Right ventricle myocardium superior (tissue), 1 donor: ENCODE measurements around the gene MAP3K20. TPM values are rescaled to one million over a fixed set of nuclear protein-coding genes. Genes with fewer than 3 reads are reported as not detected.
"Not testable (repeated sequence)": the region's sequence is repeated elsewhere in the genome, so short reads cannot be mapped to it uniquely, and the experiment has no call there.

Experiments used
- ATAC-seq: fragments of 200-7000 bp; cut with Tn5 transposase; one replicate; pipeline ENCODE4 v1.9.1; 2020; ENCODE audit warnings: mild to moderate bottlenecking; ENCODE audit not compliant: poor library complexity
- DNase-seq: peaks from one replicate; pipeline ENCODE4 v3.0.0-alpha.2; 2020
- intact Hi-C: fragments of 100-400 bp; cut with DNase I; formaldehyde crosslinking; loops from one replicate; pipeline ENCODE4 v1.11.2; 2022
- total RNA-seq: library from RNA; stranded (reverse); fragmentation: NEBNext Ultra II Directional; extraction: Animal tissue kit (Norgen Biotek cat#: 25700); gene quantifications from one replicate; pipeline ENCODE4 v1.2.1, GENCODE V29; 2021
- donor health status: DM: no; HTN: yes; CAD: no; lungs with severe emphysema.

Gene MAP3K20
- total RNA-seq, 1 donor from 2014 or later = 402 TPM

DNA sequence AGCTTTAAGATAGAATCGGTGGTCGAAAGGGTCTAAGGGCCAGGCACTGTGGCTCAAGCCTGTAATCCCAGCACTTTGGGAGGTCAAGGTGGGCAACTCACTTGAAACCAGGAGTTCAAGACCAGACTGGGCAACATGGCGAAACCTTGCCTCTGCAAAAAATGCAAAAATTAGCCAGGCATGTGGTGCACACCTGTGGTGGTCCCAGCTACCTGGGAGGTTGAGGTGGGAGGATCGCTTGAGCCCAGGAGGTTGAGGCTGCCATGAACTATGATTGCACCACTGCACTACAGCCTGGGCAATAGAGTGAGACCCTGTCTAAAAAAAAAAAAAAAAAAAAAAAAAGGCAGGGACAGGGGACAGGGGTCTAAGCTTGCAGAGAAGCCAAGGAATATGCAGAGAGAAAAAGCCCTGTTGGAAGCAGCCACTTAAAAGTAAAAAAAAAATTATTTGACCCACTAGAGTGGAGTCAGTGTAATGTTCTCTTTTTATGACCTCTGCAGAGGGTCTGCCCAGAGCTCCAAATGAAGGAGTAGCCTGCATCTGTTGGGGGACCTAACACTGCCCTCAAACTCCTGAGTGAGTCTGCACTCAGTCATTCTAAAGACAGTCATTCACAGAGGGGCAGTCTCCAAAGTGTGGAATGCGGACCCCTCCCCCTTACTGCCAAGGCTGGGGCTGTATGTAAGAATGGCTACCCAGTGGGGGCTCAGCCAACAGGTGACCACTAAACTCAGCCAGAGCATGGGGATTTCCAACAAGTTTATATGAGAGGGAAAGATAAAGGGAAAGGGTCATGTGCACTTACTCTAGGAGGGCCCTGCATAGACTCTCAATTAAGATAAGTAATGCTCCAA, 160.5 kb downstream of the MAP3K20 start:
- intact Hi-C loops = no loop called here
- ATAC-seq = no peak

GRCh38 chr2:173238385-173238784, 162.7 kb downstream of the MAP3K20 start:
- ATAC-seq = no peak
- intact Hi-C loops = no loop called here
- DNase-seq = no peak

More for the DNA sequence above, 160.5 kb downstream of the MAP3K20 start:
- no peak for DNase-seq

- no peak for ATAC-seq
- intact Hi-C loops = no loop called here
These were observed 163.2 kb downstream of the MAP3K20 start for GRCh38 chr2:173238831-173239230.

GRCh38 chr2:173239644-173240043, 164.0 kb downstream of the MAP3K20 start:
- intact Hi-C loops = no loop called here
- no peak for ATAC-seq
- DNase-seq = no peak

More at GRCh38 chr2:173238831-173239230, 163.2 kb downstream of the MAP3K20 start:
- no peak for DNase-seq

DNA sequence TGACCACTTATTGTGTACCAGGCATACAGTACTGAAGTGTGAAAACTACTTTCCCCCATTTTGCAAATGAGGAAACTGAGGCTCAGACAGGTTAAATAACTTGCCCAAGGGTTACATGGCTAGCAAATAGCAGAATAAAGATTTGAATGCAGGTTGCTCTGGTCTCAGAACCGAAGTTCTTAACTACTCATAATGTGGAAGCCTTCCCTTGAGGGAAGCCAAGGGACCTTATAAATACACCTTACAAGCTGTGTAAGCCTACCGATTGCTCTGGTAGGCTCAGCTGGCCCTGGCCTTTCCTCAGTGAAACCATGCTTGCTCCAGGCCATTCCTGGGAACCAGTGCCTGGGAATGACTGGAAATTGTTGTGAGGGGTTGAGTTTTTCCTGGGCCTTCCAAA, 164.4 kb downstream of the MAP3K20 start:
- ATAC-seq = no peak
- intact Hi-C loops = no loop called here

GRCh38 chr2:173241643-173242042, 166.0 kb downstream of the MAP3K20 start:
- DNase-seq (no peak), ATAC-seq (no peak)
- intact Hi-C loops = no loop called here

More for the DNA sequence above, 164.4 kb downstream of the MAP3K20 start:
- no peak for DNase-seq

- intact Hi-C loops = no loop called here
- DNase-seq (no peak), ATAC-seq (no peak)
These were observed 171.5 kb downstream of the MAP3K20 start for GRCh38 chr2:173247156-173247555.

DNA sequence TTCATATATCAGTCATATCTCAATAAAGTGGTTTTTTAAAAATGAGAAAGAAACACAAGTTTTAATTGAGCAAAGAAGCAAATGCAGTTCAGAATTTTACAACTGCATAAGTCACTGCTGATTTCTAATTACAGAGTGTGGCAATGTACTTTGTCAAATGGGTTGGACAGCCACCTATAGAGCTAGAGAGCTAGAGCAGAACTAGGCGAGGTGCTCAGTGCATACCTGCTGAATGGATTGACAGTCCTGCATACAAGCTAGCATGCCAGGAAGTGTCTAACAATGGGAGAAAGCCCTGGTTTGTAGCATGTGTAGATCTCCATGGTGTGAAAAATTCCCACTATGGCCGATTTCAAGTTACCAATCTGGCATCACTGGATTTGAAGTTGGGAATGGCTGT, 172.7 kb downstream of the MAP3K20 start:
- no peak for DNase-seq
- ATAC-seq = no peak
- intact Hi-C loops = no loop called here

DNA sequence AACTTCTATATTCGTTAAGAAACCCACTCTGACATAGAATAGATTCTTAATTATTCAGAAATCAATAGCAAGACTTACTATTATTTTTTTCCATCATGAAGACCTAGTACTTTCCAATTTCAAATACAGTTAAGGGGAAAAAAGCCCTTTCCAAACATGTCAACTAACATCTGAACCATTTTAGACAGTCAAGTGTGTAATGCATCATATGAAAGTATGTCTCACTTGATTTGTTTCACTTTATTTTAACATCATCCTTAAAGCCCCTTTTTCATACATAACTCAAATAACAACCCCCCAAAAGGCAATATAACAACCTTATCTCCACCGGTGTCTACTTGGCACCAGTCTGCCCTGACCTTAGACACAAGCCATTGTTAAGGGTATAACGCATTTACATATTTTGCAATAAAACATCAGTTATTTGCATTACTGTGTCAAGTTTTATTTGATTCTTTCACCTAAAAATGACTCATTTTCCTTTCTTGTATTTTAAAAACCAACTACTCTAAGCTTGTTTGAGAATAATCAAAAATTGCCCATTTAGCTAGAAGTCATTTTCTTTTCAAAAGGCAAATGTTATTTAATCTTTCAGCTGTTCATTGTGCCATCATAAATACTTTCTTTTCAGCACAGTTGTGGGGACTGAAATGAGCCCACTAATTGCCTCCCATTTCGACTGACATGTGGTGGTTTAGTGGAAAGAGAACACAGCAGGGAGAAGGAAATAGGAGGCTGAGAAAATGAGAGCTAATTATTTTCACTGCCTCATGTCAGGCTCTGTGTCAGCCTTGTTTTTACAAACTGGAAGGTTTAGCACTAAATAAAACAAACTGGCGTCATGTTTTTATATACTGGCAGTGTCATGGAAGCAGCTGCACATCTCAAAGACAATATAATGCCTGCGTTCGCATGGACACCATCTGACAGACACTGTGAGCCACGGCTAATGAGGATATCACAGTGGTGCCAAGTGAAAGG, 174.3 kb downstream of the MAP3K20 start:
- intact Hi-C loops = no loop called here
- DNase-seq (no peak), ATAC-seq (no peak)

DNA sequence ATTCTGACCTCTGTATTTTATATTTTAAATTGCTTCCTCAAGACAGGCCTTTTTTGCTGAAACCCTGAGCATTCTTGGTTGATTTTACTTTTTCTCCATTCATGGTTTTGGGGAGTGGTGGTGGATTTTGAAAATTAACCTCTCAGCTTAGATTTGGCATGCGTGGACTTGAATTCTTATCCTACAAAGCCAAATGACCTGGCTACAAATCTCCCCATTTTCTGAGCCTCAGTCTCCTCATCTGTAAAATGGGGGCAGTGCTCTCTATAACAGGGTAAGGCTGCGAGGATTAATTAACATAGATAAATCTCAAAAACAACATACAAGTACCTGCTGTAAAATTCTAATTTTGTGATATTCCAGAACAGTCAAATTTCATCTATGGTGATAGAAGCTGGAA, 175.6 kb downstream of the MAP3K20 start:
- ATAC-seq = no peak
- no peak for DNase-seq
- intact Hi-C loops = no loop called here

GRCh38 chr2:173252581-173252980, 176.9 kb downstream of the MAP3K20 start:
- ATAC-seq = no peak
- intact Hi-C loops = no loop called here
- DNase-seq = no peak

GRCh38 chr2:173254659-173255058, 179.0 kb downstream of the MAP3K20 start:
- ATAC-seq = no peak
- intact Hi-C loops = no loop called here

DNA sequence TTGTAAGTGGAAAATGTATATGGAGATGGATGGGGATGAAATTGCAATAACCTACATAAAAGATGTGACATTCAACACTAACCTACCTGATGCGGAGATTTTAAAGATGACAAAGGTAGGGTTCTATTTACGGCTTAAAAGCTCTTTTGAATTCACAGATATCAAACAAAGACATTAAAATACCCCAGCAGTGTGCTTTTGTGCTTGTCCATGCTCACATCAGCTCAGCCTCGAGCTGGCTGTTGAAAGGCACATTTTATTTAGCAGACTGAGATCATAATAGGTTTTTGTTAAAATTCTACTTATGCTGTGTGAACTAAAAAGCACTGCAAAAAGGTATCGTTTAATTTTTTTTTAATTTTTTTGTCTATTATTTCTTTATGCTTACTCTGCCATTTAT, 183.1 kb downstream of the MAP3K20 start:
- DNase-seq (no peak), ATAC-seq (no peak)
- intact Hi-C loops = no loop called here

More at GRCh38 chr2:173254659-173255058, 179.0 kb downstream of the MAP3K20 start:
- no peak for DNase-seq

DNA sequence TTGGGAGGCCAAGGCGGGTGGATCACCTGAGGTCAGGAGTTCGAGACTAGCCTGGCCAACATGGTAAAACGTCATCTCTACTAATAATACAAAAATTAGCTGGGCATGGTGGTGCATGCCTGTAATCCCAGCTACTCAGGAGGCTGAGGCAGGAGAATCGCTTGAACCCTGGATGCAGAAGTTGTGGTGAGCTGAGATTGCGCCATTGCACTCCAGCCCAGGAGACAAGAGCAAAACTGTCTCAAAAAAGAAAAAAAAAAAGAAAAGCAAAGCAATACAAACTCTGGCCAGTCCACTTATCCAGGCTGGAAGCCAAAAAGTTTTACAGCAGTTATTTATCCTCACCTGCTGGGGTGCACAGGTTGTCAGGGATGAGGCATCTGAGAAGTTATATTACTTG, 186.7 kb downstream of the MAP3K20 start:
- intact Hi-C loops, ATAC-seq: not testable (repeated sequence)
- DNase-seq = peak; percentile 56

DNA sequence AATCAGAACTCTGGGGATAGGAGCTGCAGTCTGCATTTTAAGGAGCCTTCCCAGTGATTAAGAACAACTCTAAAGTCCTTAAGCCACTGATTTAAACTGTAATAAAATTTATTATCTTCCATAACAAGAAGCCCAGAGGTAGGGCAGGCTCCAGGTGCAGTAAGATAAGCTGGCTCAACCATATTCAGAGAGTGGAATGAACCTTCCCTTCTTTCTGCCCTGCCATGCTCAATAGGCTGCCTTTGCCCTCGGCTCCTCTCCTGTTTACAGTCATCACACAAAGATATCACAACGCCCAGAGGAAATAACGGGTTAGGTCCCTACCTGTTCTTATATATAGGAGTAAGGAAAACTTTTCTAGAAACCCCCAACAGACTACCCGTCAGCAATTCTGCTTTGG, 188.5 kb downstream of the MAP3K20 start:
- ATAC-seq (no peak), DNase-seq (no peak)
- intact Hi-C loops = no loop called here

DNA sequence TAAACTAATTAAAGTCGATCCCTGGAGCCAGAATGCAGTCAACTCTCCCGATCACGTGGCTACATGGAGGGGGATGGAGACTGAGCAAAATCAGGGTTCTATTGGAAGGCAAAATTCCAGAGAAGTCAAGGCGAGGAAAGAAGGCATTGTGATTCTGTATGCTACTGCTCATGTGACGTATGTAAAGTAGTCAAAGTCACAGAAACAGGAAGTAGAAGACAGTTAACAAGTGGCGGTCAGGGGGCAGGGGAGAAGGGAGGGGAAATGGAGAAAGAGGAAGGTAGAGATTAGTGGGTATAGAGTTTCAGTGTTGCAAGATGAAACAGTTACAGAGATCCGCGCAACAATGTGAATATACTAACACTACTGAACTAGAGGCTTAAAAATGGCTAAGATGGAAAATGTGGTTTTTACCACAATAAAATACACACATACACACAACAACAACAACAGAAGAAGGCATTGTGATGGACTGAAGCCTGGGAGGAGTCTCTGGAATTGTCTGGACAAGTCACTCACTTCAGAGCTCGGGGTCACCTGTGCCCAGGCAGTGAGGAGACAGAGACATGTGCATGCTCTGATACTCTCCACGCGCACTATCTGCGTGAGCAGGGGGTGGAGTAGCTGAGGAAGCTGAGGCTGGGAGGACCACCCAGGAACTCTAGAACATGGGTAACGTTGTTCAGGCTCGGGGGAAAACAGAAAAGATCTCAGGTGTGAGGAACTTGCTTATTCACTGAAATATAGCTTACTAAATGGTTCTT, 189.1 kb downstream of the MAP3K20 start:
- DNase-seq = peak; percentile 53
- peak; percentile 53 for ATAC-seq
- intact Hi-C loops = no loop called here

DNA sequence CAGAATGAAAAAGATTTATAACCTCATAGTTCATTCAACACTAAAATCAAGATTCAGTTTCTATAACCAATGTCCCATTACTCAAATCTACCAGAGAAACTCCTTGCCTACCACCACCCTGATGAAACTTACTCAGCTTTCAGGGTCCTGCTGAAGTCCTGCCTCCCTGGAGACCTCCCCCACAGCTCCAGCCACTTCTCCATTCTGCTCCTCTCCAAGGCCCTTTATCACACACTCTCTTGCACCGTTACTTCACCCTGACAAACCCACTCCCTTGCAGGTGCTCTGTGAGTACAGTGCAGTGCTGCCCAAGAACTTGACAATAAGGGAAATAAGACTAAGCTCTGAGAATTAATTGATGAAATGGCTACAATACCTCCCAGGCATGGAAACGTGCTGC, 195.5 kb downstream of the MAP3K20 start:
- intact Hi-C loops = no loop called here
- ATAC-seq (no peak), DNase-seq (no peak)

GRCh38 chr2:173271825-173272224, 196.2 kb downstream of the MAP3K20 start:
- no peak for DNase-seq
- intact Hi-C loops = no loop called here
- no peak for ATAC-seq

DNA sequence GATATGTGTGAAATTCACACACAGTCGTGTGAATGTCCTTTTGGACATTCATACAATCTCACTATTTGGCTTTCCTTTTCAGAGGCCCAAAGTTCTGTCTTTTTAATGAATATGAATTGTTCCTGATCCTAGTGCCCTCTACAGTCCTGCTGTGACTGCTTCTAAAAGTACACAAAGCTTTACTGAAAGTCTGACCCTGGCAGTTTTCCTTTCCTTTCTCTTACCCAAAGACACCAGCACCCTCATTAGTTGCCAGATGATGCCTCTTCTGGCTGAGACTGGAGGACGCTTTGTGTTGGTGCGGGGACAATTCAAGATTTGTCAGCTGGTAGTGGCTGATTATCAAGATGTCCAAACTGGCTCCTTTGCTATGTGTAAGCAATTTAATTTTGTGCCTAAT, 197.2 kb downstream of the MAP3K20 start:
- ATAC-seq (no peak), DNase-seq (no peak)
- intact Hi-C loops = no loop called here
